ENCODE measurements around the gene PIH1D1.

The PIH1D1 gene

DNA sequence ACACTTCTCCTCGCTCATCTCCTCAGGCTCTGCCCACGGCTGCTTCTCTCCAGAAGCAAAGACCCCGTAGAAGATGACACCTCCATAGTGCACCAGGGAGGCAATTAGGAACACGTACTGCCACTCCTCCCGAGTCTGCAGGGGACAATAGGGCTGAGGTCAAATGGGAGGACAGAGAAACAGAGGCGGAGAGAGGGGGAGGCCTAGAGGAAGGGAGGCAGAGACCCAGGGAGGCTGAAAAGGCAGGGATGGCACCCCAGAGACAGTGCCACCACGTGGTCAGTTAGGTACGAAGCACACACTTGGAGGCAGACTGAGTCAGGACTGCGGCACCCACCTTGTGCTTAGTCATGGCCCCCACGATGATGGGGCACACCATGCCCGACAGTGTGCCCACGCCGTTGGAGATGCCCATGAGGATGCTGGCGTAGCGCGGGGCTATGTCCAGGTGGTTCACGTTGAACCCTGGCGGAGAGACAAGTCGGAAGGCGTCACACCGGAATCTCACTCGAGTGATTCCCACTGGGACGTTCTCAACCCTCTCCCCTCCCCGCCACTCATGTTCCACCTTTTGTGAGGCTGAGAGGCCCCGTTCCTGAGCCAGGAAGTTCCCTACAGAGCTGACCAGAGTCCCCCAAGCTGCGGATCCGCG, 20.8 kb downstream of the PIH1D1 start:
- H3K9me3 ChIP-seq (ENCODE audit: insufficient read depth, low read length), result no peaks in the 10 kb centered on the region
- no peak overlapping the region for H3K4me3 ChIP-seq (ENCODE audit: insufficient read length, low read depth)
- H3K9ac ChIP-seq (ENCODE audit: insufficient read length, low read depth), result peak overlapping the region; percentile 42
- peaks cover 5% of the 10 kb centered on the region for H3K4me1 ChIP-seq (ENCODE audit: insufficient read depth, insufficient read length)
- TF ChIP-seq SUZ12 (IDR thresholded peaks at IDR 0.05; ENCODE audit: extremely low read depth, insufficient read depth, insufficient read length) (no peak), ZNF274 (IDR thresholded peaks at IDR 0.05; ENCODE audit: low read depth, low read length) (no peak), YY1 (IDR thresholded peaks at IDR 0.05; ENCODE audit: insufficient read depth, insufficient read length) (no peak)
- H3K36me3 ChIP-seq (ENCODE audit: insufficient read depth, insufficient read length, low read length), result no peaks in the 10 kb centered on the region
- H3K27me3 ChIP-seq (ENCODE audit: insufficient read depth, insufficient read length), result peaks cover 45% of the 10 kb centered on the region
- no peak for DNase-seq (ENCODE audit: low read depth, low spot score)

DNA sequence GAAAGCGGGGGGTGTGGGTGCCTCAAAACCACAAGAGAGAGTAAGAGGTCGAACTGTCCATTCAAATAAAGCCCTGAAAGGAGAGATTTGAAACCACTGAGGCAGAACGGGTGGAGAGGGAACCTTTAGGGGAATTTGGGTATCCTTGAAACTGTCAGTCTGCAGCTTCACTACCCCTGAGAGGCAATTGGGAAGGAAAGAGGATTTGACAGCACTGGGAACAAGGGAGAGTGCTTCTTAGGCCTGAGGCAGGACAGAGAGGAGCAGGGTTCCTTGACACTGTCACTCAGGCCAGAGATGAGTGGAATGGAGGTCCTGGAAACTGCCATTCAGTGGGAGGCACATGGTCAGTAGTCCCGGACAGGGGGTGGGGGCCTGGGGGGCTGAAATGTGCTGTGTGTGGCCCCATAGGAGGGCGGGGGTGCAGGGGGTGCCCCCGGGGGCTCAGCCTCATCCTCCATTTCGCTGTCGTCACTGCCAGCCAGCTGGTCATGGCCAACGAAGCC, 21.4 kb downstream of the PIH1D1 start:
- Histone ChIP-seq H3K4me3 (ENCODE audit: insufficient read length, low read depth) (no peak overlapping the region), H3K27me3 (ENCODE audit: insufficient read depth, insufficient read length) (peaks cover 51% of the 10 kb centered on the region)
- no peak for DNase-seq (ENCODE audit: low read depth, low spot score)

DNA sequence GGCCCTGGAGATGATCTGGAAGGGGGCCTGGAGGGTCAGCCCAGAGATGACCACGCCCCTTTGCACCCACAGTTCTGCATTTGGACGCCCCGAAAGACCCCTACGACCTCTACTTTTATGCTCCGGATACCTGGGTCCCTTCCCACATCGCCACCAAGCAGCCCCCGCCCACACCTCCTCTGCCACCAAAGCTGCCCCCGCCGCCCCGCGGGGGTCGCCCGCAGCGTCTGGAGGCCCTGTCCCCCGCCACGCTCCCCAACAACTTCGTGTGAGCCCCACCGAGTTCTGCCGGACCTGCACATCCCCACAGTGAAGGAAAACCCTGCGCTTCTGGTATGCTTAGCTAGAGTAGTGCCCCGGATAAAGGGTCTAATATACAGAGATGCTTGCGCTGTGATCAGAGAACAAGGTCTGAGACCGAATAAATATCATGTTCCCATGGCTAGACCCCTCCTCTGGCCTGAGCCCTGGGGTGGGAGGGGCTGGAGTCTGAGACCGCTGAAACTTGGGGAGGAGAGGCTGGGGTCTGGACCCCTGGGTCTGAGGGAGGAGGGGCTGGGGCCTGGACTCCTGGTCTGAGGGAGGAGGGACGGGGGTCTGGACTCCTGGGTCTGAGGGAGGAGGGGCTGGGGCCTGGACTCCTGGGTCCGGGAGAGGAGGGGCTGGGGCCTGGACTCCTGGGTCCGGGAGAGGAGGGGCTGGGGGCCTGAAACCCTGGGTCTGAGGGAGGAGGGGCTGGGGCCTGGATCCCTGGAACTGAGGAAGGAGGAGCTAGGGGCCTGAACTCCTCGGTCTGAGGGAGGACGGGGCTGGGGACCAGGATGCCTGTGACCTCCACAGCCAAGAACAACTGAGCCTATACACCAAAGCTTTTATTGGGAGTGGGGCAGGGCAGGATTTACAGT, 22.8 kb downstream of the PIH1D1 start:
- no peaks in the 10 kb centered on the region for H3K9me3 ChIP-seq (ENCODE audit: insufficient read depth, low read length)
- no peak overlapping the region for H3K4me3 ChIP-seq (ENCODE audit: insufficient read length, low read depth)
- TF ChIP-seq ZNF274 (IDR thresholded peaks at IDR 0.05; ENCODE audit: low read depth, low read length), result no peak
- no peak for TF ChIP-seq SUZ12 (IDR thresholded peaks at IDR 0.05; ENCODE audit: extremely low read depth, insufficient read depth, insufficient read length)
- TF ChIP-seq YY1 (IDR thresholded peaks at IDR 0.05; ENCODE audit: insufficient read depth, insufficient read length), result no peak
- DNase-seq (ENCODE audit: low read depth, low spot score), result no peak
- peaks cover 5% of the 10 kb centered on the region for H3K4me1 ChIP-seq (ENCODE audit: insufficient read depth, insufficient read length)
- peaks cover 63% of the 10 kb centered on the region for H3K27me3 ChIP-seq (ENCODE audit: insufficient read depth, insufficient read length)
- H3K36me3 ChIP-seq (ENCODE audit: insufficient read depth, insufficient read length, low read length), result no peaks in the 10 kb centered on the region
- H3K9ac ChIP-seq (ENCODE audit: insufficient read length, low read depth), result peak overlapping the region; percentile 56

More for the DNA sequence above, 21.4 kb downstream of the PIH1D1 start:
- H3K9me3 ChIP-seq (ENCODE audit: insufficient read depth, low read length), result no peaks in the 10 kb centered on the region
- no peaks in the 10 kb centered on the region for H3K36me3 ChIP-seq (ENCODE audit: insufficient read depth, insufficient read length, low read length)
- peaks cover 5% of the 10 kb centered on the region for H3K4me1 ChIP-seq (ENCODE audit: insufficient read depth, insufficient read length)
- no peak for TF ChIP-seq YY1 (IDR thresholded peaks at IDR 0.05; ENCODE audit: insufficient read depth, insufficient read length)
- peak overlapping the region; percentile 42 for H3K9ac ChIP-seq (ENCODE audit: insufficient read length, low read depth)

DNA sequence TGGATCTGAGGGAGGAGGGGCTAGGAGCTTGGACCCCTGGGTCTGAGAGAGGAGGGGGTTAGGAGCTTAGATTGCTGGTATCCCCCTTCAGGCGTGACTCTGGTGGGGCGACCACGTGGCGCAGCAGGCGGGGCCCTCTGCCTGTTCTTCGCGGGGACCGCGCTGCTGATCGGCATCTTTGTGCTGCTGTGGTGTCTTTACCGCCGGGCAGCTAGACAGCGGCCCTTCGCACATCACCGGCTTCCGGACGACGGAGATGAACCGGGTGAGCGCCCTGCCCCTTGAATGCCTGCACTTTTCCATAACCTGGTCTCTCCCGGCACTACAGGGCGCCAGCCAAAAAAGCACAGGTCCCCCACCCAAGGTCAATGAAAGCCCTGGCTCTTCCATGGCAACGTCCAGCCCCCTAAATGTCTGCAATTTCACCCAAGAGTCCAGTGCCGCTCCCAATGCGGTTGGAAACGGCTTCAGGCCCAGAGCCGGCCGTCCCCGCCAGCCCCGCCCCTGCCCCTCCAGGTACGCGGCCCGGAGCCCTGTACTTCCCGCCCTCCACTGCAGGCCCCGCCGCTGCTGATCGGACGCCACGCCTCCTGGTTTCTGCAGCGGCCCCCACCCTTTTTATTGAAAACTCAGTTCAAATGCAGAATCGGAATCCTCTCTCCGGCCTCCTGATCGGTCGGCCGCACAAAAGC, 23.6 kb downstream of the PIH1D1 start:
- no peak for DNase-seq (ENCODE audit: low read depth, low spot score)
- TF ChIP-seq ZNF274 (IDR thresholded peaks at IDR 0.05; ENCODE audit: low read depth, low read length) (no peak), SUZ12 (IDR thresholded peaks at IDR 0.05; ENCODE audit: extremely low read depth, insufficient read depth, insufficient read length) (no peak), YY1 (IDR thresholded peaks at IDR 0.05; ENCODE audit: insufficient read depth, insufficient read length) (no peak)
- Histone ChIP-seq H3K4me1 (ENCODE audit: insufficient read depth, insufficient read length) (peaks cover 5% of the 10 kb centered on the region), H3K9ac (ENCODE audit: insufficient read length, low read depth) (peak overlapping the region; percentile 56), H3K9me3 (ENCODE audit: insufficient read depth, low read length) (no peaks in the 10 kb centered on the region), H3K27me3 (ENCODE audit: insufficient read depth, insufficient read length) (peaks cover 63% of the 10 kb centered on the region), H3K36me3 (ENCODE audit: insufficient read depth, insufficient read length, low read length) (no peaks in the 10 kb centered on the region), H3K4me3 (ENCODE audit: insufficient read length, low read depth) (peak overlapping the region; percentile 45)

DNA sequence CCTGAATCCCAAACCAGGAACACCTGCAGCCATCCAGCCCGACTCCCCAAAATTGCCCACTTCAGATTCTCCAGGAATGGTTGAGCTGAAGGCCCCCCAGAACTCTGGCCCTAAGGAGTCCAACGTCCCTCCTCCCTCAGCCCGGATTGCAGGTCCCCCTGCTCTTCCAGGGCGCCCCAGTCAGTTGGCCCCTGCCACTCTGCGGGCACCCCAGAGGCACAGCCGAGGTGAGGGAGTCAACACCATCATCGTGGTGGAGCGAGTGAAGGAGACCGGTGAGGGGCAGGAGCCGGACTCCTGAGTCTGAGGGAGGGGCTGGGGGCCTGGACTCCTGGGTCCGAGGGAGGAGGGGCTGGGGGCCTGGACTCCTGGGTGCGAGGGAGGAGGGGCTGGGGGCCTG, 24.3 kb downstream of the PIH1D1 start:
- H3K4me1 ChIP-seq (ENCODE audit: insufficient read depth, insufficient read length), result peaks cover 7% of the 10 kb centered on the region
- no peak overlapping the region for H3K9ac ChIP-seq (ENCODE audit: insufficient read length, low read depth)
- peaks cover 63% of the 10 kb centered on the region for H3K27me3 ChIP-seq (ENCODE audit: insufficient read depth, insufficient read length)
- H3K9me3 ChIP-seq (ENCODE audit: insufficient read depth, low read length), result no peaks in the 10 kb centered on the region
- no peak overlapping the region for H3K4me3 ChIP-seq (ENCODE audit: insufficient read length, low read depth)
- no peaks in the 10 kb centered on the region for H3K36me3 ChIP-seq (ENCODE audit: insufficient read depth, insufficient read length, low read length)
- DNase-seq (ENCODE audit: low read depth, low spot score), result no peak
- TF ChIP-seq ZNF274 (IDR thresholded peaks at IDR 0.05; ENCODE audit: low read depth, low read length) (no peak), YY1 (IDR thresholded peaks at IDR 0.05; ENCODE audit: insufficient read depth, insufficient read length) (no peak), SUZ12 (IDR thresholded peaks at IDR 0.05; ENCODE audit: extremely low read depth, insufficient read depth, insufficient read length) (no peak)

DNA sequence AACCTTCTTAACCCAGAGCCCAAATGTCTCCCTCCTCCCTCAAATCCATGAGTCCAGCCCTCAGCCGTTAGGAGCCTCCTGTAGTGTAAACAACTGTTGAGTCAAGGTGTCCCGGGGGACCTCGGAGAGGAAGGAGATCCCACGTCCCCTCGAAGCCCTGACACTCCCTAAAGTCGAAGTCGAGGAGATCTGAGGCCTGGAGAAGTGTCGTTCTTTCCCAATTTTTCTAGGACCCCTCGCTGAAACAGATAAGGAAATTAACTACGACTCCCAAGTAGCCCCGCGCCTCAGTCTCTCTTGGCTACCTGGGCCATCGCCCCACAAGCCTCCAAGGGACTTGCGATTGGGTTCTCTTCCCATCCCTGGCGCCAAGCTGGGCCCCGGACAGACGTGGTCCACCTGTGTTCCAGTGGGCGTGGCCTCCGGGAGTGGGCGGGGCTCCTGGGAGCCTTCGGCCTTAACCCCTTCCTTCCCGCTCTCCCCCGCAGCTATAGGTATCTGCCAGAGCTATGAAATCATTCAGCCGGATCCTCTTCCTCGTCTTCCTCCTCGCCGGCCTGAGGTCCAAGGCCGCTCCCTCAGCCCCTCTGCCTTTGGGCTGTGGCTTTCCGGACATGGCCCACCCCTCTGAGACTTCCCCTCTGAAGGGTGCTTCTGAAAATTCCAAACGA, 25.6 kb downstream of the PIH1D1 start:
- Histone ChIP-seq H3K9ac (ENCODE audit: insufficient read length, low read depth) (no peak overlapping the region), H3K4me3 (ENCODE audit: insufficient read length, low read depth) (peak overlapping the region; percentile 5), H3K9me3 (ENCODE audit: insufficient read depth, low read length) (no peaks in the 10 kb centered on the region), H3K36me3 (ENCODE audit: insufficient read depth, insufficient read length, low read length) (no peaks in the 10 kb centered on the region), H3K27me3 (ENCODE audit: insufficient read depth, insufficient read length) (peaks cover 68% of the 10 kb centered on the region), H3K4me1 (ENCODE audit: insufficient read depth, insufficient read length) (peaks cover 7% of the 10 kb centered on the region)
- TF ChIP-seq ZNF274 (IDR thresholded peaks at IDR 0.05; ENCODE audit: low read depth, low read length) (no peak), YY1 (IDR thresholded peaks at IDR 0.05; ENCODE audit: insufficient read depth, insufficient read length) (no peak), SUZ12 (IDR thresholded peaks at IDR 0.05; ENCODE audit: extremely low read depth, insufficient read depth, insufficient read length) (no peak)
- DNase-seq (ENCODE audit: low read depth, low spot score), result no peak

All from NT2/D1 (cell line).